Trophoblast cell (in vitro differentiated cells and primary cell): ENCODE measurements around the gene PKIG.

Experiments used
- DNase-seq, 2 donors: peaks; one replicate each; pipeline ENCODE4 v3.0.0-alpha.2; 2016
- H2AFZ ChIP-seq: 2 replicates; pipeline ENCODE4 v1.6.1; 2013; ENCODE audit warnings: low read length, moderate library complexity, mild to moderate bottlenecking; ENCODE audit not compliant: insufficient read depth, poor library complexity
- H2AK5ac ChIP-seq: 2 replicates; pipeline ENCODE4 v1.6.1; 2013; ENCODE audit warnings: mild to moderate bottlenecking, low read length
- H2BK120ac ChIP-seq: 2 replicates; pipeline ENCODE4 v1.6.1; 2013; ENCODE audit warnings: low read length, mild to moderate bottlenecking, moderate library complexity; ENCODE audit not compliant: insufficient read depth, poor library complexity
- H2BK12ac ChIP-seq: 2 replicates; pipeline ENCODE4 v1.6.1; 2013; ENCODE audit warnings: mild to moderate bottlenecking, low read length, moderate library complexity
- H2BK5ac ChIP-seq: 2 replicates; pipeline ENCODE4 v1.6.1; 2013; ENCODE audit warnings: low read length, low read depth, moderate library complexity, mild to moderate bottlenecking; ENCODE audit not compliant: poor library complexity
- H3K14ac ChIP-seq: 2 replicates; pipeline ENCODE4 v1.6.1; 2013; ENCODE audit warnings: mild to moderate bottlenecking, low read length
- H3K18ac ChIP-seq: 2 replicates; pipeline ENCODE4 v1.6.1; 2013; ENCODE audit warnings: mild to moderate bottlenecking, low read length
- H3K23ac ChIP-seq: 2 replicates; pipeline ENCODE4 v1.6.1; 2013; ENCODE audit warnings: low read length
- H3K27ac ChIP-seq: 2 replicates; pipeline ENCODE4 v1.5.1; 2013; ENCODE audit warnings: low read depth, mild to moderate bottlenecking, inconsistent platforms, low read length, moderate library complexity
- H3K27me3 ChIP-seq: 2 replicates; pipeline ENCODE4 v1.6.1; 2013; ENCODE audit warnings: inconsistent platforms, mild to moderate bottlenecking, low read length, moderate library complexity; ENCODE audit not compliant: insufficient read depth
- H3K36me3 ChIP-seq, 2 experiments: 1 replicate in 1 of 2; 2 replicates in 1 of 2; pipeline ENCODE4 v1.6.1; 2013; ENCODE audit warnings: low read length in 2 of 2, mild to moderate bottlenecking in 2 of 2, moderate library complexity in 1 of 2; ENCODE audit not compliant: insufficient read depth in 2 of 2, control insufficient read depth in 1 of 2
- H3K4ac ChIP-seq: 2 replicates; pipeline ENCODE4 v1.6.1; 2013; ENCODE audit warnings: low read depth, mild to moderate bottlenecking, low read length, moderate library complexity
- H3K4me1 ChIP-seq, 2 experiments: 1 replicate in 1 of 2; 2 replicates in 1 of 2; pipeline ENCODE4 v1.6.1; 2013; ENCODE audit warnings: low read length in 2 of 2, mild to moderate bottlenecking in 2 of 2, moderate library complexity in 1 of 2; ENCODE audit not compliant: insufficient read depth in 2 of 2, control insufficient read depth in 1 of 2
- H3K4me2 ChIP-seq: 2 replicates; pipeline ENCODE4 v1.6.1; 2013; ENCODE audit warnings: inconsistent platforms, mild to moderate bottlenecking, low read length, moderate library complexity
- H3K4me3 ChIP-seq: 2 replicates; pipeline ENCODE4 v1.5.1; 2013; ENCODE audit warnings: mild to moderate bottlenecking, low read depth, low read length, inconsistent platforms
- H3K79me1 ChIP-seq: one replicate; pipeline ENCODE4 v1.6.1; 2013; ENCODE audit warnings: low read length
- H3K79me2 ChIP-seq: 2 replicates; pipeline ENCODE4 v1.6.1; 2013; ENCODE audit warnings: low read length, mild to moderate bottlenecking; ENCODE audit not compliant: control insufficient read depth, insufficient read depth, poor library complexity
- H3K9ac ChIP-seq: 2 replicates; pipeline ENCODE4 v1.6.1; 2013; ENCODE audit warnings: mild to moderate bottlenecking, low read length
- H3K9me3 ChIP-seq: 2 replicates; pipeline ENCODE4 v1.6.1; 2013; ENCODE audit warnings: low read depth, mild to moderate bottlenecking, control low read depth, inconsistent platforms, low read length; ENCODE audit not compliant: insufficient read depth
- H4K12ac ChIP-seq: 2 replicates; pipeline ENCODE4 v1.6.1; 2013; ENCODE audit warnings: low read depth, mild to moderate bottlenecking, low read length, moderate library complexity
- H4K8ac ChIP-seq: 2 replicates; pipeline ENCODE4 v1.6.1; 2013; ENCODE audit warnings: low read depth, mild to moderate bottlenecking, low read length, moderate library complexity
- H4K91ac ChIP-seq: one replicate; pipeline ENCODE4 v1.6.1; 2013; ENCODE audit warnings: low read depth, mild to moderate bottlenecking, low read length, moderate library complexity
- whole genome bisulfite sequencing: extraction: QIAGEN DNeasy Blood & Tissue Kit; methylation state at CpG from one replicate; pipeline ENCODE4 v1.1.7; 2013; ENCODE audit warnings: missing lambda C conversion rate; ENCODE audit not compliant: insufficient read length, insufficient coverage; ENCODE audit errors: extremely low coverage; 5-methylcytosine and 5-hydroxymethylcytosine counted together

The PKIG gene

GRCh38 chr20:44574372-44574771, 8.0 kb upstream of the PKIG start:
- H3K4me2 ChIP-seq = no peak overlapping the region
- no peaks in the 10 kb centered on the region for H3K9me3 ChIP-seq
- H2BK5ac ChIP-seq = no peak overlapping the region
- H3K4ac ChIP-seq = no peak overlapping the region
- H3K27me3 ChIP-seq = no peaks in the 10 kb centered on the region
- H3K14ac ChIP-seq = no peak overlapping the region
- H3K9ac ChIP-seq = no peak overlapping the region
- H3K79me1 ChIP-seq = no peaks in the 10 kb centered on the region
- no peak overlapping the region for H3K4me3 ChIP-seq
- no peak overlapping the region for H2BK120ac ChIP-seq
- H2AK5ac ChIP-seq = no peak overlapping the region
- no peaks in the 10 kb centered on the region for H3K36me3 ChIP-seq
- H3K79me2 ChIP-seq = no peaks in the 10 kb centered on the region
- no peak for DNase-seq
- no peak overlapping the region for H3K27ac ChIP-seq
- no peak overlapping the region for H3K18ac ChIP-seq
- H4K8ac ChIP-seq = no peak overlapping the region
- no CpG with 5 or more reads among the region's 4 CpGs for WGBS
- no peak overlapping the region for H4K12ac ChIP-seq
- H4K91ac ChIP-seq = no peak overlapping the region
- H3K4me1 ChIP-seq = peaks cover 0 to 3% of the 10 kb centered on the region in 2 experiments
- H3K23ac ChIP-seq = no peak overlapping the region
- H2BK12ac ChIP-seq = no peak overlapping the region
- no peak overlapping the region for H2AFZ ChIP-seq

DNA sequence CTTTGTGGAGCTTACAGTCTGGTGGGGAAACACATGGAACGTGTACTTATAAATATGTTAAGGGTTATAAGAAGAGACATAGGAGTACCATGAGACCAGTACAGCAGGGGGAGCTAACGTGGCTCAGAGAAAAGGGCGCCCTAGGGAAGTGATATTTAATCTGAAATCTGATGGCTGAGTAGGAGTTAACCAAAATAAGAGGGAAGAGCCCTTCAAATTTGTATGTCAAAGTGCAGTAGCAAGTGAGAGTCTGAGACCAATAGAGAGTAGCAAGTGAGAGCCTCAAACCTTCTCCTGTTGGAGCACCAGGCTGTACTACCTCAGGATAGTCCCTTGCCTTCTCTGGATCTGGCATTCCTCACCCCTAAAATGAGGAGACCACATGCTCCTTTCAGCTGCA, 6.1 kb upstream of the PKIG start:
- no peaks in the 10 kb centered on the region for H3K36me3 ChIP-seq
- peak; percentile 9 to 21 for DNase-seq
- H3K4me2 ChIP-seq = no peak overlapping the region
- no peak overlapping the region for H3K14ac ChIP-seq
- no peak overlapping the region for H2AK5ac ChIP-seq
- no peak overlapping the region for H4K8ac ChIP-seq
- H3K18ac ChIP-seq = no peak overlapping the region
- no peak overlapping the region for H2BK12ac ChIP-seq
- peaks cover 3 to 6% of the 10 kb centered on the region in 2 experiments for H3K4me1 ChIP-seq
- H3K79me1 ChIP-seq = no peaks in the 10 kb centered on the region
- no peak overlapping the region for H2BK5ac ChIP-seq
- no peak overlapping the region for H3K9ac ChIP-seq
- H2BK120ac ChIP-seq = no peak overlapping the region
- no CpG with 5 or more reads among the region's 3 CpGs for WGBS
- no peak overlapping the region for H3K23ac ChIP-seq
- no peak overlapping the region for H3K4me3 ChIP-seq
- H4K91ac ChIP-seq = no peak overlapping the region
- no peak overlapping the region for H2AFZ ChIP-seq
- H3K4ac ChIP-seq = no peak overlapping the region
- no peaks in the 10 kb centered on the region for H3K79me2 ChIP-seq
- H3K27ac ChIP-seq = no peak overlapping the region
- H4K12ac ChIP-seq = no peak overlapping the region
- H3K27me3 ChIP-seq = no peaks in the 10 kb centered on the region
- no peaks in the 10 kb centered on the region for H3K9me3 ChIP-seq

DNA sequence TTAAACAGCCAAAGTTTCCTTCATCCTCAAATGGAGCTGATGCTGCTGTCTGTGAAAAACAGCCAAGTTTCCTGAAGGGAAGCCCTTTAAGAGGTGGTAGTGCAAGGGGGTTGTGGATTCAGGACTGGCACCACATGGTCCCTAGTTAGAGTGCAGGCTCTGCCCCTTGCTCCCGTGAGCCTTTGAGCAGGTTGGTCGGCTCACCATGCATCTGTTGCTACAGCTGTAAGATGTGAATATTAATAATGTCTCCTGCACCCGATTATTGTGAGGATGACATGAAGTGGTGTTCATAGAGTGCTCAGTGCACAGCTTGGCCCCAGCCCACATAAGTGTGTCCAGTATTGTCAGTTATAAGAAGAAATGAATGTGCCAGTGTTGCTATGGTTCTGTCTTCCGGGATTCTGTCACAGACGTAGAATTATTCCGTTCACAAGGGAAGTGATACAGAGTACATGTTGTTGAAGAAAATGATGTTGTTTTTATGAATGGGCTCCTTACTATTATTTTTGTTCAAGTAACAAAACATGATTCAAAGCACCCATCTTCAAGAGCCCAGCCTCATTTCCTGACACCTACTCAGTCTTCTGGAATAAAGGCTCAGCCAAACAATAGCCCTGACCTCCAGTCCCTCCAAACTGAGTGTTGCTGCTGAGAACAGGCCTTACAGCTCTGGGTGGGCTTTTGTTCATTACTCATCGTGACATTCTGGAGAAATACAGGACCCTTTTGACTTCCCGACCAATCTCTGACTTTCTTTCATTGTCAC, 2.9 kb upstream of the PKIG start:
- Histone ChIP-seq H3K79me1 (peaks cover 2% of the 10 kb centered on the region), H3K4ac (no peak overlapping the region), H2AK5ac (no peak overlapping the region), H2BK5ac (no peak overlapping the region), H2AFZ (no peak overlapping the region), H3K27ac (no peak overlapping the region), H3K4me1 (peaks cover 11 to 14% of the 10 kb centered on the region in 2 experiments), H3K9me3 (no peaks in the 10 kb centered on the region), H3K79me2 (no peaks in the 10 kb centered on the region), H4K91ac (no peak overlapping the region), H4K8ac (no peak overlapping the region), H3K23ac (no peak overlapping the region), H3K4me3 (no peak overlapping the region), H3K27me3 (no peaks in the 10 kb centered on the region), H3K36me3 (no peaks in the 10 kb centered on the region), H4K12ac (no peak overlapping the region), H3K4me2 (no peak overlapping the region), H2BK120ac (no peak overlapping the region), H3K9ac (no peak overlapping the region), H3K18ac (no peak overlapping the region), H3K14ac (no peak overlapping the region), H2BK12ac (no peak overlapping the region)
- WGBS = no CpG with 5 or more reads among the region's 8 CpGs
- DNase-seq = no peak

- no peak overlapping the region for H3K4me2 ChIP-seq
- H4K91ac ChIP-seq = no peak overlapping the region
- no peaks in the 10 kb centered on the region for H3K27me3 ChIP-seq
- no peak overlapping the region for H3K27ac ChIP-seq
- no peaks in the 10 kb centered on the region for H3K79me2 ChIP-seq
- H3K9me3 ChIP-seq = no peaks in the 10 kb centered on the region
- peaks cover 2% of the 10 kb centered on the region for H3K79me1 ChIP-seq
- no peak overlapping the region for H3K18ac ChIP-seq
- peak; percentile 63 to 88 for DNase-seq
- H3K14ac ChIP-seq = no peak overlapping the region
- no CpG with 5 or more reads among the region's 9 CpGs for WGBS
- no peak overlapping the region for H2AK5ac ChIP-seq
- H3K36me3 ChIP-seq = no peaks in the 10 kb centered on the region
- no peak overlapping the region for H2BK12ac ChIP-seq
- no peak overlapping the region for H4K12ac ChIP-seq
- no peak overlapping the region for H2AFZ ChIP-seq
- H2BK5ac ChIP-seq = no peak overlapping the region
- H2BK120ac ChIP-seq = no peak overlapping the region
- peaks cover 14 to 17% of the 10 kb centered on the region in 2 experiments for H3K4me1 ChIP-seq
- no peak overlapping the region for H3K23ac ChIP-seq
- H3K4ac ChIP-seq = no peak overlapping the region
- H4K8ac ChIP-seq = no peak overlapping the region
- no peak overlapping the region for H3K4me3 ChIP-seq
- H3K9ac ChIP-seq = no peak overlapping the region
Measured at GRCh38 chr20:44580581-44581268, 1.7 kb upstream of the PKIG start.
